Ishikawa (cell line): ENCODE results near the gene HMG20A.

ENCODE experiments used
- CEBPB ChIP-seq: IDR thresholded peaks from 2 replicates; pipeline ENCODE4 v1.6.1; 2012
- CREB1 ChIP-seq: IDR thresholded peaks from 2 replicates; pipeline ENCODE4 v1.6.1; 2012; ENCODE audit warnings: low read depth
- EGR1 ChIP-seq: IDR thresholded peaks from 2 replicates; pipeline ENCODE4 v1.6.1; 2012
- EP300 ChIP-seq: IDR thresholded peaks from 2 replicates; pipeline ENCODE4 v1.6.1; 2012; ENCODE audit warnings: borderline replicate concordance
- FOXM1 ChIP-seq: IDR thresholded peaks from 2 replicates; pipeline ENCODE4 v1.6.1; 2012; ENCODE audit warnings: low read depth, borderline replicate concordance
- NFIC ChIP-seq: IDR thresholded peaks from 2 replicates; pipeline ENCODE4 v1.6.1; 2012
- RAD21 ChIP-seq: IDR thresholded peaks from 2 replicates; pipeline ENCODE4 v1.6.1; 2012; ENCODE audit warnings: low read depth
- TAF1 ChIP-seq: IDR thresholded peaks from 2 replicates; pipeline ENCODE4 v1.6.1; 2012; ENCODE audit warnings: low read depth, mild to moderate bottlenecking
- TCF12 ChIP-seq: IDR thresholded peaks from 2 replicates; pipeline ENCODE4 v1.6.1; 2012; ENCODE audit warnings: low read depth
- TEAD4 ChIP-seq: IDR thresholded peaks from 2 replicates; pipeline ENCODE4 v1.6.1; 2012
- YY1 ChIP-seq: IDR thresholded peaks from 2 replicates; pipeline ENCODE4 v1.6.1; 2012; ENCODE audit warnings: low read depth
- ZBTB7A ChIP-seq: IDR thresholded peaks from 2 replicates; pipeline ENCODE4 v1.6.1; 2012; ENCODE audit warnings: low read depth
- TF ChIP-seq, protein P1 (sequence below): IDR thresholded peaks from 2 replicates; pipeline ENCODE4 v1.6.1; 2012
- TF ChIP-seq, protein P2 (sequence below): IDR thresholded peaks from 2 replicates; pipeline ENCODE4 v1.6.1; 2012
- TF ChIP-seq, protein P3 (sequence below): IDR thresholded peaks from 2 replicates; pipeline ENCODE4 v1.6.1; 2012; ENCODE audit warnings: low read depth, mild to moderate bottlenecking

Gene HMG20A

DNA sequence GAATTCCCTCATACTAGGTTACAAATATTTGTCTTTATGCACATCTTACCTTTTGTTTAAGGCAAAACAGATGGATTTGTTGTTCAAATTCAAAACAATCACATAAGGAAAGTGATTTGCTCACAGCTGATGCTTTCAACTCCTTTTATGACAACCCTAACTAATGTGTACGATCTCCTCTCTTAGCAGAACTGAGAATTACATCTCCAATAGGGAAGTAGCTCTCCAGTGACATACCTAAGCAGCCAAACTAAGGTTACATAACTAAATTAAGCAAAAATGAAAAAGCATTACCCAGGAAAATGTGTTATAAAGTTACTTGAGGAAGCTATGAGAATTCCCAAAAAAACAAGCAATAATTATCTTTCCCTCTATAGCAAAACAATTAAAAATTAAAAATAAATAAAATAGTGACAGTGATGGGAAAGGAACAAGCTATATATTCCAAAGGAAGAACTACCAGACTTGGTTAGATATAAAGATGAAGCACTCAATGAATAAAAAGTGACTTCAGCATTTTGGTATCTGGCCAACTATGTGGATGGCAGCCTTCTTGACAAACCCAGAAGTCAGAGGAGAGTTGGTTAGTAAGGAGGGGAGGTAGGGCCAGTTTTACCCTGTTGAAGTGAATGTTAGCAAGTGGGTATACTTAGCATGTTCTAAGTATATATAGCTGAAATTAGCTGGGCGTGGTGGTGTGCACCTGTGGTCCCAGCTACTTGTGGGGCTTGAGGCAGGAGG lies 33.2 kb upstream of the HMG20A start:
- TF ChIP-seq TEAD4 (no peak), EGR1 (no peak), NFIC (no peak), FOXM1 (no peak), YY1 (no peak), TAF1 (no peak), CREB1 (no peak), TCF12 (no peak), ZBTB7A (no peak), RAD21 (no peak), CEBPB (no peak), EP300 (no peak)
- TF ChIP-seq, protein P1, sequence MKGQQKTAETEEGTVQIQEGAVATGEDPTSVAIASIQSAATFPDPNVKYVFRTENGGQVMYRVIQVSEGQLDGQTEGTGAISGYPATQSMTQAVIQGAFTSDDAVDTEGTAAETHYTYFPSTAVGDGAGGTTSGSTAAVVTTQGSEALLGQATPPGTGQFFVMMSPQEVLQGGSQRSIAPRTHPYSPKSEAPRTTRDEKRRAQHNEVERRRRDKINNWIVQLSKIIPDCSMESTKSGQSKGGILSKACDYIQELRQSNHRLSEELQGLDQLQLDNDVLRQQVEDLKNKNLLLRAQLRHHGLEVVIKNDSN = no peak
- TF ChIP-seq, protein P2, sequence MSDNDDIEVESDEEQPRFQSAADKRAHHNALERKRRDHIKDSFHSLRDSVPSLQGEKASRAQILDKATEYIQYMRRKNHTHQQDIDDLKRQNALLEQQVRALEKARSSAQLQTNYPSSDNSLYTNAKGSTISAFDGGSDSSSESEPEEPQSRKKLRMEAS = no peak
- TF ChIP-seq, protein P3, sequence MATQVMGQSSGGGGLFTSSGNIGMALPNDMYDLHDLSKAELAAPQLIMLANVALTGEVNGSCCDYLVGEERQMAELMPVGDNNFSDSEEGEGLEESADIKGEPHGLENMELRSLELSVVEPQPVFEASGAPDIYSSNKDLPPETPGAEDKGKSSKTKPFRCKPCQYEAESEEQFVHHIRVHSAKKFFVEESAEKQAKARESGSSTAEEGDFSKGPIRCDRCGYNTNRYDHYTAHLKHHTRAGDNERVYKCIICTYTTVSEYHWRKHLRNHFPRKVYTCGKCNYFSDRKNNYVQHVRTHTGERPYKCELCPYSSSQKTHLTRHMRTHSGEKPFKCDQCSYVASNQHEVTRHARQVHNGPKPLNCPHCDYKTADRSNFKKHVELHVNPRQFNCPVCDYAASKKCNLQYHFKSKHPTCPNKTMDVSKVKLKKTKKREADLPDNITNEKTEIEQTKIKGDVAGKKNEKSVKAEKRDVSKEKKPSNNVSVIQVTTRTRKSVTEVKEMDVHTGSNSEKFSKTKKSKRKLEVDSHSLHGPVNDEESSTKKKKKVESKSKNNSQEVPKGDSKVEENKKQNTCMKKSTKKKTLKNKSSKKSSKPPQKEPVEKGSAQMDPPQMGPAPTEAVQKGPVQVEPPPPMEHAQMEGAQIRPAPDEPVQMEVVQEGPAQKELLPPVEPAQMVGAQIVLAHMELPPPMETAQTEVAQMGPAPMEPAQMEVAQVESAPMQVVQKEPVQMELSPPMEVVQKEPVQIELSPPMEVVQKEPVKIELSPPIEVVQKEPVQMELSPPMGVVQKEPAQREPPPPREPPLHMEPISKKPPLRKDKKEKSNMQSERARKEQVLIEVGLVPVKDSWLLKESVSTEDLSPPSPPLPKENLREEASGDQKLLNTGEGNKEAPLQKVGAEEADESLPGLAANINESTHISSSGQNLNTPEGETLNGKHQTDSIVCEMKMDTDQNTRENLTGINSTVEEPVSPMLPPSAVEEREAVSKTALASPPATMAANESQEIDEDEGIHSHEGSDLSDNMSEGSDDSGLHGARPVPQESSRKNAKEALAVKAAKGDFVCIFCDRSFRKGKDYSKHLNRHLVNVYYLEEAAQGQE = no peak

DNA sequence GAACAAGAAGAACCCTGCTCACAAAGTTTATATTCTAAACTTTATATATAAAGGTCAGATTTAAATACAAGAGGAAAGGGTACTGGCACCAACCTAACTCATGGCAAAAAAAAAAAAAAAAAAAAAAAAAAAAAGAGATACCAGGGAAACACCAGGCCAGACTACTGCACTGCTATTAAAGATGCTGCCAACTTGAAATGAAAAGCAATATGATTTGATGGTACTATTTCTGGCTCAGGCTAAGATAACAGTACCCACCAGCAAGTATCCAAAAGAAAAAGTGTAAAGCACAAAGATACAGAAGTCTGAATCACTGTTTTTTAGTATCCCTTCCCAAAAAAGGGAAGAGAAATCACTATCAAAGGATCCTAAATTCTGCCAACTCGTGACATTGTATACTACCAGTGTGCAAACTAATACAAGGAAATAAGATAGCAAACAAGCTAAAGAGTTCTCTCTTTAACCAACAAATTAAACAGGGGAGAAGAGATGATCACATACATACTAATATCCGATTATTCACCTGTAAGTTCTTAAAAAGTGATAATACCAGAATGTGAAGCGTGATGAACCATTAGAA lies 29.2 kb upstream of the HMG20A start:
- TF ChIP-seq TEAD4 = no peak
- no peak for TF ChIP-seq CREB1
- no peak for TF ChIP-seq TCF12
- no peak for TF ChIP-seq FOXM1
- TF ChIP-seq, protein P1 = no peak

DNA sequence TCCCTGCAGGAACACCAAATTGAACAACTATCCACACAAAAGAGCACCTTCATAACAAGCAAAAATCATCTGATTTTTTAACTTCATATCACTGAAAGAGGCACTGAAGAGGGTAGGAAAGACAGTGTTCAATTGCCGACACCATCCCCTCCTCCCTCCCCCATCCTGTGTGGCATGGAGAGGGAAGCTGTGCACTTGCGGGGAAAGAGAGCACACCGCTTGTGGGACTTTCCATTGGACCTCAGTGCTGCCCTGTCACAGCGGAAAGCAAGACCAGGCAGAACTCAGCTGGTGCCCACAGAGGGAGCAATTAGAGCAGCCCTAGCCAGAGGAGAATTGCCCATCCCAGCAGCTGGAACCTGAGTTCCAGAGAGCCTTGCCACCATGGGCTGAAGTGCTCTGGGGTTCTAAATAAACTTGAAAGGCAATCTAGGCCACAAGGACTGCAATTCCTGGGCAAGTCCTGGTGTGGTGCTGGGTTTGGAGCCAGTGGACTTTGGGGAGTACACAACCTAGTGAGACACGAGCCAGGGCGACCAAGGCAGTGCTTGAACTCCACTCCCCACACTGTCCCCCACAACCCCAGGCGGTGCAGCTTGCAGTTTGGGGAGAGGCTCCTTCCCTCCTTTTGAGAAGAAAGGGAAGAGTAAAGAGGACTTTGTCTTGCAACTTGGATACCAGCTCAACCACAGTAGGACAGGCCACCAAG lies 27.8 kb upstream of the HMG20A start:
- TF ChIP-seq, protein P3 = no peak
- no peak for TF ChIP-seq TAF1
- no peak for TF ChIP-seq TEAD4
- TF ChIP-seq ZBTB7A = no peak
- TF ChIP-seq, protein P1 = no peak
- no peak for TF ChIP-seq CEBPB
- TF ChIP-seq RAD21 = no peak
- TF ChIP-seq TCF12 = no peak
- TF ChIP-seq YY1 = no peak
- no peak for TF ChIP-seq NFIC
- no peak for TF ChIP-seq CREB1
- no peak for TF ChIP-seq FOXM1
- TF ChIP-seq, protein P2 = no peak
- no peak for TF ChIP-seq EGR1
- TF ChIP-seq EP300 = no peak

DNA sequence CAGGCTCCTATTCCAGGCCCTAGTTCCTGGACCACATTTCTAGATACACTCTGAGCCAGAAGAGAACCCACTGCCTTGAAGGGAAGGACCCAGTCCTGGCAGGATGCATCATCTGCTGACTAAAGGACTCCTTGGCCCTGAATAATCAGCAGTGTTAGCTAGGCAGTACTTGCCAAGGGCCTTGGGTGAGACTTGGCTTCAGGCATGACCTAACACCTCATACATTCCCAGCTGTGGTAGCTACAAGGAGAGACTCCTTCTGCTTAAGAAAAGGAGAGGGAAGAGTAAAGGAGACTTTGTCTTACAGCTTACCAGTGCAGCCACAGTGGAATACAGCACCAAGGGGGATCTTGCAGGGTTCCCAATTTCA lies 27.2 kb upstream of the HMG20A start:
- TF ChIP-seq, protein P1 = no peak
- TF ChIP-seq ZBTB7A = no peak
